HepG2 (cell line): Measurements from ENCODE around the gene TMEM9. TPM values are rescaled to one million over a fixed set of nuclear protein-coding genes. Genes with fewer than 3 reads are reported as not detected.
A peak's percentile ranks its signal among the peaks of the same experiment; 100 is the strongest.

Source experiments
- ELF3 ChIP-seq: IDR thresholded peaks from 2 replicates; pipeline ENCODE4 v1.6.1; 2016; ENCODE audit warnings: missing genetic modification reagents, missing compliant biosample characterization
- FOXP1 ChIP-seq, 2 experiments: fragments of 450-650 bp in 1 of 2; IDR thresholded peaks; 2 replicates each; pipeline ENCODE4 v1.6.1; 2017 to 2018; ENCODE audit warnings: antibody characterized with exemption in 1 of 2
- GPBP1L1 ChIP-seq: sonication (generic); formaldehyde crosslinking; IDR thresholded peaks from 2 replicates; pipeline ENCODE4 v1.5.0; 2020; ENCODE audit warnings: mild to moderate bottlenecking, missing genetic modification reagents
- HBP1 ChIP-seq: IDR thresholded peaks from 2 replicates; pipeline ENCODE4 v1.6.1; 2016; ENCODE audit warnings: low read depth, control low read depth
- HOXA7 ChIP-seq: sonication (generic); formaldehyde crosslinking; IDR thresholded peaks from 2 replicates; pipeline ENCODE4 v1.8.1; 2022; ENCODE audit warnings: mild to moderate bottlenecking, missing genetic modification reagents, moderate library complexity
- JUND ChIP-seq: sonication (generic); formaldehyde crosslinking; IDR thresholded peaks from 2 replicates; pipeline ENCODE4 v1.8.0; 2022; ENCODE audit warnings: mild to moderate bottlenecking, missing genetic modification reagents
- PBX2 ChIP-seq: IDR thresholded peaks from 2 replicates; pipeline ENCODE4 v1.6.1; 2016; ENCODE audit warnings: control low read depth
- PBX3 ChIP-seq: sonication (generic); formaldehyde crosslinking; IDR thresholded peaks from 2 replicates; pipeline ENCODE4 v1.8.1; 2023; ENCODE audit warnings: missing genetic modification reagents, inconsistent platforms, borderline replicate concordance
- PLRG1 ChIP-seq: fragments of 450-650 bp; conservative IDR thresholded peaks from 2 replicates; pipeline ENCODE4 v1.6.1; 2016
- POLR2AphosphoS2 ChIP-seq: IDR thresholded peaks from 2 replicates; pipeline ENCODE4 v1.6.1; 2011; ENCODE audit warnings: low read depth, low read length, improper control_type of control experiment
- PREB ChIP-seq: sonication (generic); formaldehyde crosslinking; IDR thresholded peaks from 2 replicates; pipeline ENCODE4 v1.4.0; 2020; ENCODE audit warnings: missing genetic modification reagents
- SIX4 ChIP-seq: sonication (generic); formaldehyde crosslinking; IDR thresholded peaks from 2 replicates; pipeline ENCODE4 v1.4.0; 2020; ENCODE audit warnings: missing genetic modification reagents
- SOX6 ChIP-seq, 2 experiments: fragments of 450-650 bp in 1 of 2; sonication (generic) in 1 of 2; formaldehyde crosslinking in 1 of 2; IDR thresholded peaks; 2 replicates each; pipeline versions ENCODE4 v1.4.0 to v1.6.1; 2017 to 2020; ENCODE audit warnings: antibody characterized with exemption in 1 of 2, mild to moderate bottlenecking in 1 of 2, missing genetic modification reagents in 1 of 2
- TAF15 ChIP-seq: fragments of 200-400 bp; formaldehyde crosslinking; IDR thresholded peaks from one replicate; pipeline ENCODE4 v1.6.1; 2018; ENCODE audit warnings: mild to moderate bottlenecking, low read depth, low read length; ENCODE audit not compliant: poor library complexity, severe bottlenecking
- TP53 ChIP-seq: sonication (generic); formaldehyde crosslinking; conservative IDR thresholded peaks from 2 replicates; pipeline ENCODE4 v1.4.0; 2020; ENCODE audit warnings: missing genetic modification reagents
- TSC22D2 ChIP-seq: sonication (generic); formaldehyde crosslinking; IDR thresholded peaks from 2 replicates; pipeline ENCODE4 v1.5.1; 2020; ENCODE audit warnings: missing genetic modification reagents, mild to moderate bottlenecking, borderline replicate concordance
- YEATS2 ChIP-seq: sonication (generic); formaldehyde crosslinking; IDR thresholded peaks from 2 replicates; pipeline ENCODE4 v1.4.0; 2020; ENCODE audit warnings: missing genetic modification reagents, borderline replicate concordance
- ZMAT5 ChIP-seq: sonication (generic); formaldehyde crosslinking; IDR thresholded peaks from 2 replicates; pipeline ENCODE4 v1.5.0; 2020; ENCODE audit warnings: mild to moderate bottlenecking, low read depth, missing genetic modification reagents, borderline replicate concordance
- ZNF563 ChIP-seq: sonication (generic); formaldehyde crosslinking; IDR thresholded peaks from 2 replicates; pipeline ENCODE4 v1.8.0; 2022; ENCODE audit warnings: mild to moderate bottlenecking, moderate library complexity, missing genetic modification reagents
- ZNF580 ChIP-seq: IDR thresholded peaks from 2 replicates; pipeline ENCODE4 v1.6.1; 2016; ENCODE audit warnings: low read depth, borderline replicate concordance
- ZNF792 ChIP-seq: IDR thresholded peaks from 2 replicates; pipeline ENCODE4 v1.6.1; 2016
- ZSCAN20 ChIP-seq: sonication (generic); formaldehyde crosslinking; IDR thresholded peaks from 2 replicates; pipeline ENCODE4 v1.4.0; 2020; ENCODE audit warnings: missing genetic modification reagents, mild to moderate bottlenecking, borderline replicate concordance
- polyA plus RNA-seq, 8 experiments: library from polyadenylated mRNA; depleted of rRNA in 3 of 8; stranded (reverse) in 7 of 8; unstranded in 1 of 8; fragments of >200 nt; fragmentation: Illumina TruSeq in 4 of 8; extraction: Trizol in 4 of 8; gene quantifications; 2 replicates each; pipeline versions ENCODE4 v1.2.1 to v1.2.3, GENCODE V29; 2011 to 2016; ENCODE audit warnings: low read depth in 4 of 8, missing spikeins in 1 of 8, mixed read lengths in 1 of 8; ENCODE audit not compliant: insufficient read depth in 1 of 8
- total RNA-seq, 5 experiments: library from RNA; depleted of rRNA; stranded (reverse); fragments of >200 nt; fragmentation: Illumina TruSeq; extraction: Trizol; gene quantifications; 2 replicates each; pipeline ENCODE4 v1.2.3, GENCODE V29; 2016; ENCODE audit warnings: low read depth in 1 of 5

The TMEM9 gene
- total and polyA plus RNA-seq, 2 of the 13 experiments (the other 11 are each of a cell fraction or from before 2014, with no cell fraction given) = 60.9 to 102 TPM

- TF ChIP-seq SOX6 (IDR thresholded peaks at IDR 0.05) (no peak), SOX6 (CRISPR knock-in tag; IDR thresholded peaks at IDR 0.05) (no peak), PBX2 (CRISPR knock-in tag) (no peak), ZMAT5 (no peak), PREB (CRISPR knock-in tag) (no peak), YEATS2 (CRISPR knock-in tag) (no peak), TSC22D2 (CRISPR knock-in tag) (no peak), HBP1 (CRISPR knock-in tag) (no peak), POLR2AphosphoS2 (no peak), TAF15 (peak; percentile 90), PBX3 (CRISPR knock-in tag) (no peak), GPBP1L1 (no peak), FOXP1 (IDR thresholded peaks at IDR 0.05) (no peak), FOXP1 (CRISPR knock-in tag; IDR thresholded peaks at IDR 0.05) (no peak), ZSCAN20 (CRISPR knock-in tag) (no peak), JUND (CRISPR knock-in tag) (peak; percentile 91), ZNF563 (CRISPR knock-in tag) (no peak), SIX4 (CRISPR knock-in tag) (no peak), ZNF792 (CRISPR knock-in tag) (no peak), TP53 (CRISPR knock-in tag) (0 out of 2 replicates have a peak, but pooled peaks have one; percentile 25), HOXA7 (CRISPR knock-in tag) (no peak), PLRG1 (no peak), ZNF580 (CRISPR knock-in tag) (no peak), ELF3 (CRISPR knock-in tag) (no peak)
These were observed 17.1 kb upstream of the TMEM9 start (continued) for GRCh38 chr1:201171063-201172036.
